PC-3 (cell line): ENCODE measurements around the gene MPZL3.

ENCODE experiments used
- CTCF ChIP-seq: fragments of 300-600 bp; sonication (generic); conservative IDR thresholded peaks from 2 replicates; pipeline ENCODE4 v1.5.1; 2017; ENCODE audit warnings: antibody characterized with exemption, low read depth, mild to moderate bottlenecking, low read length
- EZH2phosphoT487 ChIP-seq: fragments of 300-600 bp; sonication (generic); IDR thresholded peaks from 2 replicates; pipeline ENCODE4 v1.6.1; 2018; ENCODE audit warnings: mild to moderate bottlenecking, antibody characterized with exemption, low read length, borderline replicate concordance

- no peak for TF ChIP-seq CTCF
- TF ChIP-seq EZH2phosphoT487 = no peak
These were observed 38.4 kb downstream of the MPZL3 start for GRCh38 chr11:118213781-118214180.
